IMR-90 (cell line): Measurements from ENCODE around the gene FRMD1. TPM values are rescaled to one million over a fixed set of nuclear protein-coding genes. Genes with fewer than 3 reads are reported as not detected.

ENCODE experiments used
- ATAC-seq: fragments of 200-7000 bp; cut with Tn5 transposase; 2 replicates; pipeline ENCODE4 v1.9.1; 2020; ENCODE audit warnings: low read depth, mild to moderate bottlenecking, moderate library complexity
- BruUV-seq: library from RNA; stranded (reverse); fragments of 400-500 nt; replicated peaks from 2 replicates; lab custom pipeline; 2021; lab: Mats Ljungman, UMichigan
- CTCF ChIA-PET: fragments of 300-600 bp; formaldehyde crosslinking; extraction: SDS; loops from one replicate; lab custom pipeline; 2021; ENCODE audit warnings: antibody characterized with exemption; lab: Yijun Ruan, JAX
- POLR2A ChIA-PET: fragments of 300-600 bp; sonication (Branson Sonifier 250); formaldehyde crosslinking; loops from one replicate; lab custom pipeline; 2022; ENCODE audit warnings: antibody characterized with exemption; ENCODE audit not compliant: unreplicated experiment; lab: Charles Lee
- DNase-seq: peaks from one replicate; pipeline ENCODE4 v3.0.0; 2013
- H2AFZ ChIP-seq: replicated peaks from 2 replicates; pipeline ENCODE3; 2013; ENCODE audit warnings: low read length, mild to moderate bottlenecking; ENCODE audit not compliant: poor library complexity
- H2AK5ac ChIP-seq: 2 replicates; pipeline ENCODE4 v1.6.1; 2013; ENCODE audit warnings: low read depth, low read length, inconsistent platforms
- H2AK9ac ChIP-seq: replicated peaks from 2 replicates; pipeline ENCODE3; 2013; ENCODE audit warnings: mild to moderate bottlenecking, low read depth, low read length, moderate library complexity; ENCODE audit not compliant: poor library complexity
- H2BK120ac ChIP-seq: 2 replicates; pipeline ENCODE4 v1.6.1; 2013; ENCODE audit warnings: low read depth, low read length, inconsistent platforms
- H2BK15ac ChIP-seq: 3 replicates; pipeline ENCODE4 v1.6.1; 2013; ENCODE audit warnings: low read depth, low read length, inconsistent platforms
- H2BK20ac ChIP-seq: 2 replicates; pipeline ENCODE4 v1.6.1; 2013; ENCODE audit warnings: low read depth, mild to moderate bottlenecking, inconsistent platforms, low read length, moderate library complexity
- H2BK5ac ChIP-seq: 2 replicates; pipeline ENCODE4 v1.6.1; 2013; ENCODE audit warnings: mild to moderate bottlenecking, low read depth, low read length, inconsistent platforms; ENCODE audit not compliant: poor library complexity, severe bottlenecking
- H3K14ac ChIP-seq: replicated peaks from 2 replicates; pipeline ENCODE4 v1.6.1; 2013; ENCODE audit warnings: low read depth, low read length, inconsistent platforms
- H3K18ac ChIP-seq: 2 replicates; pipeline ENCODE4 v1.6.1; 2013; ENCODE audit warnings: low read depth, low read length, control low read depth
- H3K23ac ChIP-seq: 2 replicates; pipeline ENCODE4 v1.6.1; 2013; ENCODE audit warnings: low read depth, low read length, inconsistent platforms
- H3K27ac ChIP-seq: 2 replicates; pipeline ENCODE4 v1.5.1; 2013; ENCODE audit warnings: mild to moderate bottlenecking, control low read depth, low read length; ENCODE audit not compliant: insufficient read depth
- H3K27me3 ChIP-seq: 2 replicates; pipeline ENCODE4 v1.6.1; 2013; ENCODE audit warnings: low read length; ENCODE audit not compliant: control insufficient read depth, insufficient read depth
- H3K36me3 ChIP-seq: 2 replicates; pipeline ENCODE4 v1.6.1; 2013; ENCODE audit warnings: low read length, mixed read lengths; ENCODE audit not compliant: control insufficient read depth, insufficient read depth
- H3K4ac ChIP-seq: 2 replicates; pipeline ENCODE4 v1.6.1; 2013; ENCODE audit warnings: low read depth, low read length, inconsistent platforms
- H3K4me1 ChIP-seq: 2 replicates; pipeline ENCODE4 v1.6.1; 2013; ENCODE audit warnings: low read length, mixed read lengths; ENCODE audit not compliant: control insufficient read depth, insufficient read depth
- H3K4me2 ChIP-seq: 2 replicates; pipeline ENCODE4 v1.6.1; 2013; ENCODE audit warnings: low read depth, mild to moderate bottlenecking, control low read depth, low read length, moderate library complexity
- H3K4me3 ChIP-seq: 2 replicates; pipeline ENCODE4 v1.5.1; 2013; ENCODE audit warnings: low read depth, mild to moderate bottlenecking, control low read depth, low read length, moderate library complexity; ENCODE audit not compliant: insufficient read depth
- H3K56ac ChIP-seq: 2 replicates; pipeline ENCODE4 v1.6.1; 2013; ENCODE audit warnings: low read length, inconsistent platforms; ENCODE audit not compliant: insufficient read depth; ENCODE audit errors: extremely low read depth
- H3K79me1 ChIP-seq, 2 experiments: 2 replicates each; pipeline ENCODE4 v1.6.1; 2013; ENCODE audit warnings: low read length in 2 of 2, inconsistent platforms in 1 of 2, low read depth in 1 of 2
- H3K9ac ChIP-seq: 2 replicates; pipeline ENCODE4 v1.6.1; 2013; ENCODE audit warnings: low read depth, low read length, control low read depth
- H3K9me1 ChIP-seq: 2 replicates; pipeline ENCODE4 v1.6.1; 2013; ENCODE audit warnings: low read length, inconsistent platforms; ENCODE audit not compliant: insufficient read depth
- H3K9me3 ChIP-seq: 2 replicates; pipeline ENCODE4 v1.6.1; 2013; ENCODE audit warnings: low read length; ENCODE audit not compliant: control insufficient read depth, insufficient read depth
- H4K20me1 ChIP-seq: 2 replicates; pipeline ENCODE4 v1.6.1; 2013; ENCODE audit warnings: low read length, inconsistent platforms; ENCODE audit not compliant: insufficient read depth
- H4K5ac ChIP-seq: 2 replicates; pipeline ENCODE4 v1.6.1; 2013; ENCODE audit warnings: mild to moderate bottlenecking, low read depth, low read length, control low read depth
- H4K8ac ChIP-seq, 2 experiments: 2 replicates each; pipeline ENCODE4 v1.6.1; 2013; ENCODE audit warnings: low read depth in 2 of 2, low read length in 2 of 2, control low read depth in 1 of 2, inconsistent platforms in 1 of 2
- H4K91ac ChIP-seq: 2 replicates; pipeline ENCODE4 v1.6.1; 2013; ENCODE audit warnings: low read depth, low read length, inconsistent platforms; ENCODE audit not compliant: insufficient read depth
- BHLHE40 ChIP-seq: fragments of 150-350 bp; IDR thresholded peaks from 2 replicates; pipeline ENCODE4 v1.6.1; 2016; ENCODE audit warnings: mild to moderate bottlenecking, low read depth, low read length
- CEBPB ChIP-seq: IDR thresholded peaks from 2 replicates; pipeline ENCODE4 v1.6.1; 2012; ENCODE audit warnings: low read depth, low read length, improper control_type of control experiment
- CHD1 ChIP-seq: IDR thresholded peaks from 2 replicates; pipeline ENCODE4 v1.6.1; 2012; ENCODE audit warnings: low read depth, low read length, improper control_type of control experiment
- FOS ChIP-seq: fragments of 150-350 bp; IDR thresholded peaks from 2 replicates; pipeline ENCODE4 v1.6.1; 2016; ENCODE audit warnings: low read depth, low read length
- MAFK ChIP-seq: IDR thresholded peaks from 2 replicates; pipeline ENCODE4 v1.6.1; 2012; ENCODE audit warnings: low read depth, low read length, improper control_type of control experiment
- MAZ ChIP-seq: IDR thresholded peaks from 2 replicates; pipeline ENCODE4 v1.6.1; 2012; ENCODE audit warnings: low read depth, mild to moderate bottlenecking, low read length, improper control_type of control experiment, moderate library complexity, borderline replicate concordance
- MXI1 ChIP-seq: IDR thresholded peaks from 2 replicates; pipeline ENCODE4 v1.6.1; 2012; ENCODE audit warnings: low read depth, mild to moderate bottlenecking, low read length, moderate library complexity, borderline replicate concordance
- NFE2L2 ChIP-seq: fragments of 150-350 bp; IDR thresholded peaks from 2 replicates; pipeline ENCODE4 v1.6.1; 2016; ENCODE audit warnings: low read depth, mild to moderate bottlenecking, low read length
- POLR2A ChIP-seq: IDR thresholded peaks from 2 replicates; pipeline ENCODE4 v1.6.1; 2012; ENCODE audit warnings: mild to moderate bottlenecking, low read depth, low read length
- RAD21 ChIP-seq: IDR thresholded peaks from 2 replicates; pipeline ENCODE4 v1.6.1; 2012; ENCODE audit warnings: low read length, improper control_type of control experiment
- RCOR1 ChIP-seq: IDR thresholded peaks from 2 replicates; pipeline ENCODE4 v1.6.1; 2012; ENCODE audit warnings: mild to moderate bottlenecking, low read length, improper control_type of control experiment; ENCODE audit not compliant: insufficient replicate concordance
- RFX5 ChIP-seq: IDR thresholded peaks from 2 replicates; pipeline ENCODE4 v1.8.0; 2012; ENCODE audit warnings: low read depth, mild to moderate bottlenecking, low read length, moderate library complexity
- SMC3 ChIP-seq: fragments of 150-350 bp; IDR thresholded peaks from 2 replicates; pipeline ENCODE4 v1.6.1; 2016; ENCODE audit warnings: low read depth, mild to moderate bottlenecking, antibody characterized with exemption, low read length, moderate library complexity
- WGBS, 2 experiments: methylation state at CpG; one replicate each; pipeline versions ENCODE4 v1.1.5 to v1.1.7; 2013; ENCODE audit warnings: missing lambda C conversion rate in 2 of 2; ENCODE audit not compliant: insufficient read length in 1 of 2; ENCODE audit errors: extremely low coverage in 2 of 2; 5-methylcytosine and 5-hydroxymethylcytosine counted together
- dilution Hi-C: fragments of 300-500 bp; cut with HindIII; formaldehyde crosslinking; loops from one replicate; pipeline ENCODE4 v1.14.3; 2018; ENCODE audit warnings: low sequenced_read_pairs; ENCODE audit not compliant: unreplicated experiment
- in situ Hi-C: fragments of 300-500 bp; cut with MboI; formaldehyde crosslinking; loops from 3 replicates; pipeline ENCODE4 v1.14.3; 2019; ENCODE audit warnings: low sequenced_read_pairs, inconsistent platforms, mixed read lengths
- intact Hi-C: fragments of 100-400 bp; cut with micrococcal nuclease; formaldehyde crosslinking; loops from 2 replicates; pipeline ENCODE4 v1.10.0; 2022
- polyA plus RNA-seq, 3 experiments: library from polyadenylated mRNA; depleted of rRNA; stranded (reverse); fragments of >200 nt; gene quantifications; 2 replicates each; pipeline ENCODE4 v1.2.3, GENCODE V29; 2012; ENCODE audit warnings: low replicate concordance in 1 of 3
- total RNA-seq: library from RNA; depleted of rRNA; stranded (reverse); fragments of >200 nt; gene quantifications from 2 replicates; pipeline ENCODE4 v1.2.3, GENCODE V29; 2012
- TF ChIP-seq, protein P1 (sequence below): fragments of 150-350 bp; IDR thresholded peaks from 2 replicates; pipeline ENCODE4 v1.6.1; 2016; ENCODE audit warnings: low read depth, mild to moderate bottlenecking, low read length, moderate library complexity, borderline replicate concordance
- TF ChIP-seq, protein P2 (sequence below): conservative IDR thresholded peaks from 2 replicates; pipeline ENCODE4 v1.5.1; 2012; ENCODE audit warnings: mild to moderate bottlenecking, low read depth, low read length, improper control_type of control experiment
- TF ChIP-seq, protein P3 (sequence below): fragments of 150-350 bp; IDR thresholded peaks from 2 replicates; pipeline ENCODE4 v1.6.1; 2017; ENCODE audit warnings: mild to moderate bottlenecking, antibody characterized with exemption, low read length, low read depth

Gene FRMD1
- total and polyA plus RNA-seq, 2 of the 4 experiments (the other 2 are of a cell fraction) = not detected

DNA sequence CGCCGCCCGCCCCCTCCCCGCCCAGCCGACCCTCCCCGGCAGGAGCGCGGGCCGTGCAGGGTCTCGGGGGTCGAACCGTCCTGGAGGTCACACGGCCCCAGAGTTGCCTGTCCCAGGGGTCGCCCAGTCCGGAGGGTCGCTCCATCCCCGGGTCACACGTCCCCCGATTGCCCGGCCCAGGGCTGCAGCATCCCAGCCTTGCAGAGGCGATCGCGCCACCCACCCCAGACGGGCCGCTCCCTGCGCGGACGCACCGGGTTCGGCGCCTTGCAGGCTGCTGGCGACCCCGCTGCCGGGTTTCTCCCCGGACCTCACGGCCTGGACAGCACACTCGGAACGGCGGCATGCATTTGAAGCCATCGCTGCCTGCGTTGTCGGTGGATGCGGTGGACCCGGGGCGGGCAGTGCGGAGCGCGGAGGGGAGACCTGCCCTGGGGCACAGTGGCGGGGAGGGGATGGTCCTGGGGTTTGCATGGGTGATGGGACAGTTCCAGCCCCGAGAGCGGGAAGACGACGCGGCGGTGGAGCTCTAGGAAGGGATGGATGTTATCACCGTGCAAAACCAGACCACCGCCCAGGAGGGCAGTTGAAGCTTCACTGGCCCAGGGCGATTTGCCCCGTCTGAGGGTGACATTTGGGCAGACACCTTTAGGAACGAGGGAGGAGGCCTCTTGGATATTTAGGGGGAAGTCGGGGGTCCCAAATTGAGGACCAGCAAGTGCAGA lies 22.7 kb upstream of the FRMD1 start:
- no peak overlapping the region for H4K91ac ChIP-seq
- H3K9me3 ChIP-seq = no peaks in the 10 kb centered on the region
- TF ChIP-seq FOS (no peak), CHD1 (no peak), BHLHE40 (no peak), MXI1 (no peak), RAD21 (no peak), RFX5 (no peak), NFE2L2 (no peak), RCOR1 (no peak), SMC3 (no peak), POLR2A (no peak), MAZ (no peak), MAFK (no peak), CEBPB (no peak)
- TF ChIP-seq, protein P1, sequence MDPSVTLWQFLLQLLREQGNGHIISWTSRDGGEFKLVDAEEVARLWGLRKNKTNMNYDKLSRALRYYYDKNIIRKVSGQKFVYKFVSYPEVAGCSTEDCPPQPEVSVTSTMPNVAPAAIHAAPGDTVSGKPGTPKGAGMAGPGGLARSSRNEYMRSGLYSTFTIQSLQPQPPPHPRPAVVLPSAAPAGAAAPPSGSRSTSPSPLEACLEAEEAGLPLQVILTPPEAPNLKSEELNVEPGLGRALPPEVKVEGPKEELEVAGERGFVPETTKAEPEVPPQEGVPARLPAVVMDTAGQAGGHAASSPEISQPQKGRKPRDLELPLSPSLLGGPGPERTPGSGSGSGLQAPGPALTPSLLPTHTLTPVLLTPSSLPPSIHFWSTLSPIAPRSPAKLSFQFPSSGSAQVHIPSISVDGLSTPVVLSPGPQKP = no peak
- TF ChIP-seq, protein P2, sequence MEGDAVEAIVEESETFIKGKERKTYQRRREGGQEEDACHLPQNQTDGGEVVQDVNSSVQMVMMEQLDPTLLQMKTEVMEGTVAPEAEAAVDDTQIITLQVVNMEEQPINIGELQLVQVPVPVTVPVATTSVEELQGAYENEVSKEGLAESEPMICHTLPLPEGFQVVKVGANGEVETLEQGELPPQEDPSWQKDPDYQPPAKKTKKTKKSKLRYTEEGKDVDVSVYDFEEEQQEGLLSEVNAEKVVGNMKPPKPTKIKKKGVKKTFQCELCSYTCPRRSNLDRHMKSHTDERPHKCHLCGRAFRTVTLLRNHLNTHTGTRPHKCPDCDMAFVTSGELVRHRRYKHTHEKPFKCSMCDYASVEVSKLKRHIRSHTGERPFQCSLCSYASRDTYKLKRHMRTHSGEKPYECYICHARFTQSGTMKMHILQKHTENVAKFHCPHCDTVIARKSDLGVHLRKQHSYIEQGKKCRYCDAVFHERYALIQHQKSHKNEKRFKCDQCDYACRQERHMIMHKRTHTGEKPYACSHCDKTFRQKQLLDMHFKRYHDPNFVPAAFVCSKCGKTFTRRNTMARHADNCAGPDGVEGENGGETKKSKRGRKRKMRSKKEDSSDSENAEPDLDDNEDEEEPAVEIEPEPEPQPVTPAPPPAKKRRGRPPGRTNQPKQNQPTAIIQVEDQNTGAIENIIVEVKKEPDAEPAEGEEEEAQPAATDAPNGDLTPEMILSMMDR = no peak
- TF ChIP-seq, protein P3, sequence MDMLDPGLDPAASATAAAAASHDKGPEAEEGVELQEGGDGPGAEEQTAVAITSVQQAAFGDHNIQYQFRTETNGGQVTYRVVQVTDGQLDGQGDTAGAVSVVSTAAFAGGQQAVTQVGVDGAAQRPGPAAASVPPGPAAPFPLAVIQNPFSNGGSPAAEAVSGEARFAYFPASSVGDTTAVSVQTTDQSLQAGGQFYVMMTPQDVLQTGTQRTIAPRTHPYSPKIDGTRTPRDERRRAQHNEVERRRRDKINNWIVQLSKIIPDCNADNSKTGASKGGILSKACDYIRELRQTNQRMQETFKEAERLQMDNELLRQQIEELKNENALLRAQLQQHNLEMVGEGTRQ = no peak
- no peaks in the 10 kb centered on the region for H4K20me1 ChIP-seq
- DNase-seq (no peak), ATAC-seq (no peak)
- no peak overlapping the region for H3K27ac ChIP-seq
- H3K79me1 ChIP-seq = no peaks in the 10 kb centered on the region
- dilution Hi-C loops = no loop called here
- no peak overlapping the region for H3K18ac ChIP-seq
- H3K4ac ChIP-seq = no peak overlapping the region
- no peak overlapping the region for H2AK9ac ChIP-seq
- no peak overlapping the region for H3K14ac ChIP-seq
- in situ Hi-C loops = no loop called here
- peaks cover 48% of the 10 kb centered on the region for H3K27me3 ChIP-seq
- WGBS, 2 experiments = 15% methylated on average over 15 of the region's 61 CpGs; no CpG with 5 or more reads in 1 of the 2 experiments
- H2BK15ac ChIP-seq = no peak overlapping the region
- no peak overlapping the region for H2AFZ ChIP-seq
- no peak overlapping the region for H4K5ac ChIP-seq
- POLR2A ChIA-PET = no interaction called here
- H2BK5ac ChIP-seq = no peak overlapping the region
- H2BK20ac ChIP-seq = no peak overlapping the region
- intact Hi-C loops = no loop called here
- H3K4me3 ChIP-seq = no peak overlapping the region
- H3K4me2 ChIP-seq = no peak overlapping the region
- H3K9ac ChIP-seq = no peak overlapping the region
- H2AK5ac ChIP-seq = no peak overlapping the region
- H3K9me1 ChIP-seq = no peaks in the 10 kb centered on the region
- BruUV-seq = no TSS peak
- H2BK120ac ChIP-seq = no peak overlapping the region
- no peaks in the 10 kb centered on the region for H3K4me1 ChIP-seq
- H3K36me3 ChIP-seq = no peaks in the 10 kb centered on the region
- H3K23ac ChIP-seq = no peak overlapping the region
- no peak overlapping the region for H3K56ac ChIP-seq
- CTCF ChIA-PET = no interaction called here
- H4K8ac ChIP-seq = no peak overlapping the region
